DND-41 (cell line): ENCODE data around the gene HDAC4.

Experiments
- ATAC-seq: fragments of 200-7000 bp; cut with Tn5 transposase; 3 replicates; pipeline ENCODE4 v1.9.1; 2021; ENCODE audit warnings: low read depth; ENCODE audit not compliant: insufficient read depth
- DNase-seq: peaks from one replicate; pipeline ENCODE4 v3.0.0-alpha.2; 2020
- H2AFZ ChIP-seq: 2 replicates; pipeline ENCODE4 v1.6.0; 2012; ENCODE audit warnings: low read depth, low read length
- H3K27ac ChIP-seq: 2 replicates; pipeline ENCODE4 v1.5.1; 2012; ENCODE audit warnings: low read length, inconsistent platforms
- H3K27me3 ChIP-seq: fragments of 200-600 bp; sonication (generic); 2 replicates; pipeline ENCODE4 v1.6.0; 2012; ENCODE audit warnings: low read length, mild to moderate bottlenecking, inconsistent platforms; ENCODE audit not compliant: insufficient read depth, poor library complexity
- H3K36me3 ChIP-seq: 2 replicates; pipeline ENCODE4 v1.5.1; 2012; ENCODE audit warnings: low read length, inconsistent platforms; ENCODE audit not compliant: insufficient read depth
- H3K4me1 ChIP-seq: 2 replicates; pipeline ENCODE4 v1.5.1; 2012; ENCODE audit warnings: mild to moderate bottlenecking, low read length; ENCODE audit not compliant: insufficient read depth
- H3K4me2 ChIP-seq: 2 replicates; pipeline ENCODE4 v1.6.0; 2012; ENCODE audit warnings: mild to moderate bottlenecking, moderate library complexity, low read length, inconsistent platforms; ENCODE audit not compliant: insufficient read depth
- H3K4me3 ChIP-seq, 2 experiments: fragments of 200-600 bp in 1 of 2; shearing (Covaris generic) in 1 of 2; 2 replicates each; pipeline ENCODE4 v1.5.1; 2012 to 2016; ENCODE audit warnings: inconsistent platforms in 2 of 2, low read length in 2 of 2, mild to moderate bottlenecking in 2 of 2, low read depth in 1 of 2, moderate library complexity in 1 of 2
- H3K79me2 ChIP-seq: 2 replicates; pipeline ENCODE4 v1.6.0; 2012; ENCODE audit warnings: low read length, inconsistent platforms; ENCODE audit not compliant: insufficient read depth
- H3K9ac ChIP-seq: 2 replicates; pipeline ENCODE4 v1.6.0; 2012; ENCODE audit warnings: low read depth, mild to moderate bottlenecking, inconsistent platforms, low read length, moderate library complexity
- H3K9me3 ChIP-seq: 2 replicates; pipeline ENCODE4 v1.5.1; 2012; ENCODE audit warnings: low read length, moderate library complexity, mild to moderate bottlenecking, inconsistent platforms; ENCODE audit not compliant: insufficient read depth, severe bottlenecking
- H4K20me1 ChIP-seq: 2 replicates; pipeline ENCODE4 v1.6.0; 2012; ENCODE audit warnings: low read length; ENCODE audit not compliant: insufficient read depth
- CTCF ChIP-seq: IDR thresholded peaks from 2 replicates; pipeline ENCODE4 v1.5.1; 2012; ENCODE audit warnings: borderline replicate concordance, low read length, moderate library complexity, mild to moderate bottlenecking; ENCODE audit not compliant: poor library complexity, severe bottlenecking; ENCODE audit errors: extremely low read depth
- EZH2 ChIP-seq: IDR thresholded peaks from 3 replicates; pipeline ENCODE4 v1.6.1; 2012; ENCODE audit warnings: borderline replicate concordance, low read depth, mild to moderate bottlenecking, moderate library complexity, low read length, inconsistent platforms; ENCODE audit not compliant: severe bottlenecking

Gene HDAC4

GRCh38 chr2:239110595-239111048 lies 290.2 kb downstream of the HDAC4 start:
- no peak for ATAC-seq
- Histone ChIP-seq H4K20me1 (peaks cover 83% of the 10 kb centered on the region), H3K4me3 (no peak overlapping the region), H3K79me2 (peaks cover 15% of the 10 kb centered on the region), H3K4me1 (no peaks in the 10 kb centered on the region), H3K36me3 (peaks cover 100% of the 10 kb centered on the region), H3K27ac (no peak overlapping the region), H3K9ac (no peak overlapping the region), H3K9me3 (no peaks in the 10 kb centered on the region), H3K27me3 (no peaks in the 10 kb centered on the region), H3K4me2 (no peak overlapping the region), H2AFZ (no peak overlapping the region)
- TF ChIP-seq CTCF: no peak
- no peak for TF ChIP-seq EZH2
- no peak for DNase-seq

DNA sequence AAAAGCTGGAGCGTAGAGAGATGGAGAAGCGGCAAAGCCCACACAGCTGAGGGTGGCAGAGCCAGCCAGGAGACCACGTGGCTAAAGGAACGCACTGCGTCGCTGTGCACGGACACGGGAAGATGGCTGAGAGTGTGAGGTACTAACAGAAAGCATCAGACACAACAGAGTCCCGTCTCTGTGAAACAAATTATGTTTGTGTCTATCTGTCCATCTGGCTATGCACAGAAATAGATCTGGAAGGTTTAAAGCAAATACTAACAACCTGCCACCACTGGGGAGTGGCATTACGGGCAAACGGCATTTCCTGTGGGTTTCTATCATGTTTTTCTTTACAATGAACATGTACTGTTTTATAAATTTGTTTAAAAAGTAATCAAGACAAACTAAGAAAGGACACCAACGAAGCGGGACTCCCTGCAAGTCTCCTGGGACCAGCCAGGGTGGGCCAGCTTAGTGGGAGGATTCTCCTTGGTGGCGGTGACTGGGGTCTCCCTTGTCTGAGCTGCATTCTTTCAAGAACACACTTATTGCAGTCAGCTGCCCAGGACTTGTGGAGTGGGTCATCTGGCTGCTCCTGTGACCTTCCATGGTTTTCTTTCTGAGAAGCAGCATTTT lies 290.8 kb downstream of the HDAC4 start:
- no peak for TF ChIP-seq CTCF
- TF ChIP-seq EZH2: no peak
- no peak overlapping the region for H2AFZ ChIP-seq
- ATAC-seq (no peak), DNase-seq (no peak)
- H3K9ac ChIP-seq: no peak overlapping the region
- no peak overlapping the region for H3K4me3 ChIP-seq
- no peaks in the 10 kb centered on the region for H3K27me3 ChIP-seq
- H3K4me1 ChIP-seq: no peaks in the 10 kb centered on the region
- H4K20me1 ChIP-seq: peaks cover 83% of the 10 kb centered on the region
- H3K4me2 ChIP-seq: no peak overlapping the region
- peaks cover 15% of the 10 kb centered on the region for H3K79me2 ChIP-seq
- H3K36me3 ChIP-seq: peaks cover 100% of the 10 kb centered on the region
- no peak overlapping the region for H3K27ac ChIP-seq
- H3K9me3 ChIP-seq: no peaks in the 10 kb centered on the region

DNA sequence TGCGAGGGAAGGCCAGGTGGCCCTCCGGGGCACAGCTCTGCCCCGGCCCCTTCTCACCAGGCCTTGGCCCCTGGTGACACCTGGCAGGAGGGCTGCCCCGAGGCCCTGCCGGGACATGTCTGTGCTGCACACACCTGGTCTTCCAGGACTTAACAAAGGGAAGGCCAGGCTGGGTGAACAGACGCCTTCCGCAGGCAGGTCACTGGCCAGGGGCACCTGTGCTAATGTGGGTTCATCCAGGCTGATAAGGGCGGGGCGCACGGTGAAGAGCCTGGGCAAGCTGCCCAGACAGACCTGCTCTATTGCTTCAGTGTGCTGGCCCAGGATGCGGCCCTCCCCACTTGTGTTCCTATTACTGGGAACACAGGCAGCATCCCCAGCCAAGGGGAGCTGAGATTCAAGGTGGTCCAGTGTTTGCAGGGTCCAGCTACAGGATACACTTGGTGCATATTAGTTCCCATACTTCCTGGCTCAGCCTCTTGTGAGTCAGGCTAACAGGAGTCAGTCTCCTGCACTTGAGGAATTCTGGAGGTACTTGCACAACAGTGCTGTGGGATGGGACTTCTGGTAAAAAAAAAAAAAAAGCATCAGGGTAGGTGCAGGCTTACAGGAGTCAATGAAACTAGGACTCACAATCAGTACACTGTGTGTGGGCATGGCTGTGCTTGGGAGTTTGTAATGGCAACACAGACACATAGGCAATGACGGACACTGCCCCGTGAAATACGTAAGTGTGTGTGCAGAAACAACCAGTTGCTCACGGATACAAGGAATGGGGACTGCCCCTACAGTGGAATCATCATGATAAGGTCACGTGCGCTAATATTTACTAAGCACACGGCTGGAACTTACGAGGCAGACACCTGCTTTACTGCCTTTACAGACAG lies 291.5 kb downstream of the HDAC4 start:
- Histone ChIP-seq H3K79me2 (peaks cover 15% of the 10 kb centered on the region), H3K4me3 (no peak overlapping the region), H3K36me3 (peaks cover 100% of the 10 kb centered on the region), H3K27ac (no peak overlapping the region), H3K9ac (no peak overlapping the region), H3K4me2 (no peak overlapping the region), H4K20me1 (peaks cover 83% of the 10 kb centered on the region), H2AFZ (no peak overlapping the region), H3K4me1 (no peaks in the 10 kb centered on the region), H3K27me3 (no peaks in the 10 kb centered on the region), H3K9me3 (no peaks in the 10 kb centered on the region)
- no peak for TF ChIP-seq CTCF
- TF ChIP-seq EZH2: no peak
- DNase-seq (no peak), ATAC-seq (no peak)
